GM11168 (cell line): ENCODE results near the gene AGBL1.

Source experiments
- in situ Hi-C: fragments of 300-500 bp; cut with MboI; formaldehyde crosslinking; loops from one replicate; pipeline ENCODE4 v1.12.0; 2022; ENCODE audit warnings: low sequenced_read_pairs; ENCODE audit not compliant: unreplicated experiment

Gene AGBL1

DNA sequence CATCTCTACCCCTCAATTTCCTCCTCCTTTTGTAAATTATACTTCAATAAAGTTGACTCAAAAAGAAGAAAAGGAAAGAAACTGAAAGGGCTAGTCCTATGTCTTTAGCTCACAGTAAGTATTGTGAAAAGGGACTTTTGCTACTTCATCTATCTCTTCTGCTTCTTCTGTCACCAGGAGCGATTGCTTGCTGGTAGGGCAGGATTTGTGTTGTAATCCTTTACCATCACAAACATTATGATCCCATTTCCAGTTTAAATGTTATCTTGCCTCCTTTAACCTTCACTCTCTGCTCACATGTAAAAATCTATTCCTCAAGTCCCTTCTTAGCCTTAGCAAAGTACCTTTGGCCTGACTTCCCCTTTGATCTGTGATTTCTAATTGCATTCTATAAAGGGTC lies 537.1 kb downstream of the AGBL1 start:
- in situ Hi-C loops = no loop called here

GRCh38 chr15:86620157-86620556 lies 540.5 kb downstream of the AGBL1 start:
- in situ Hi-C loops = no loop called here

- in situ Hi-C loops = no loop called here
Measured at GRCh38 chr15:86620641-86621349, 541.1 kb downstream of the AGBL1 start.

DNA sequence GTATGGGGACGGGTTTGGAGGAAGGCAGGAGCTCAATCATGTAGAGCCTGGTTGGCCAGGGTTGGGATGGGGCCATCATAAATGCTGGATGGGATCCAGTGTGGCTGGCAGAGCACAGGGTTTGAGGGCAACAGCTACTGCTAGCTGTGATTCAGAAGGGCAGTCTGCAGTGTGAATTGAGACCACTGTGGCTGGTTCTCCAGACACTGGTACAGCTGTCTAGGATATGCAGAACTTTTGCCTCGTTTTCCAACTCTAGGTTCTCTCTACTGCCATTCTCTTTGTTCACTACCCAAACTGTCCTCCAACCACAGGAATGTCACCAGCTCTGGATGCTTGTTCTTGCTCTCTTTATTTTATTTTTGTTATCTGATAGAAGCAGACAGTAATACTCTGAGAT lies 543.6 kb downstream of the AGBL1 start:
- in situ Hi-C loops = no loop called here

DNA sequence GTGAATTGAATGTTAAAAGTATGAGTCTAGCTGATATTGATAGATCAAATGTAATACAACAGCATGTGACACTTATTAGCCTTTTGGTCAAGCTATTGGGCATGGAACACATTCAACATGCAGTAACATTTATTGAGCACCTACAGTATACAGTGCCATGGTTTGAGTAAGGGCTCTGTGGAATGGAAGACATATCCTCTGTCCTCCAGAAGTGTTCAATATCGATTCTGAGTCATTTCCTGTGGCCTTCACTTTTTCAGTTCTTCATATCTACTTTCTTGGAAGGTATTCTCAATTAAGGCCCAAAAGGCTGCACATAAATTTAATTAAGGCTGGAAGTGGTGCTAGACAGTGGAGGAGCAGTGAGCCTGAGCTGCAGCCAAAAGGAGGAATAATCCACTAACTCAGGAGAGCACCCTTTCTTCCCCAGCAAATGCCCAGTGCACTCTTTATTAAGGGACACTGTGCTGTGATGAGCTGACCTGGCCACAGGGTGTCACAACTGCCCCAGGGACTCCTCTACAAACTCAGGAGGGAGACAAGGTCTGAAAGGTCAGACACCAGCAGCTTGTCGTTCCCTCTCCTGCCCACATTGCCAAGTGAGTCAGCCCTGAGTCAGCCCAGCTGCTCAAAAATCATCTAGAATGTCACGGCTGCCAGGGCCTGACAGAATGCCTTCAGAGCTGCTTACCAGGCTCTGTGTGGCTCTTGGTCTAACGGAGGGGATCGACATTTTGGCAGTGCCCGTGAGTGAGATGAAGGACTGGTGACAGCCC lies 544.8 kb downstream of the AGBL1 start:
- in situ Hi-C loops = no loop called here

DNA sequence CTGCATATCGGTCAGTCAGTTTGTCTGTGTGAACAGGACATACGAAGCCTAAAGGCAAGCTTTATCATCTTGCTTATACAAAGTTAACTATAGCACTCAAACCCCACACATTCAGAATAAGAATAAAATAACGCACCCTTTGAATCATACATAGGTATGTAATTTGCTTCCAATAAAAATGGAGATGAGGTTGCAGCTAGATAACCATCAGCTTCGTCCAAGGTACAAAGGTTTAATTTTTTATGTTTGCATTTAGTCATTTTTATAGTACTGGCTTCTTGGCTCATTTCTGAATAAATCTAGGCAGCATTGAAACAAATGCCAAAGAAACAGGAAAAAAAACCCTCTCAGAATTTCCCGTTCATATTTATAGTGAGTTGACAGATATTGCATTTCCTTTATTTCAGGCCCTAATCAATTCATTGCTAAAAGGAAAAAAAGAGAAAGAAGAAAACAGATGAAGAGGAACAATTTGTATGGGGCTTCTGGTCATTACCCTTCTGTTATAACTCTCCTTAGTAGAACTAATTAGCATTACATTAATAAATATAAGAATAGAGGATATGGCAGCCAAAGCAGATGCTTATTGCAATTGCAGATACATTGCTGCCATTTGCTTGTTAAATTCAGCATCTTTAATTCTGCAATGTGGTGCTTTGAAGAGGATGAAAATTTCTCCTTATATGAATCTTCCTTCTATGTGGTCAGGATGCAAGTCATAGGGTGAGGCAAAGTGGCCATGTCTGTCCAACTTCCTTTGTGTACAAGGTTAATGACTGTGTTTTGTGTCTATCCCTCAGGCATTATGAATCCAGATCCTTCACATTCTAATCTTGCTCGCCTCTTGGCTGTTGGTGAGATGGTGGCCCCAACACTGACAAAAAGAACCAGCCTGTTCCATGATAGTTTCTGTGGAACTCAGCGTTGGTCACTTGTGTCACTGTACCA lies 550.0 kb downstream of the AGBL1 start:
- in situ Hi-C loops = no loop called here

DNA sequence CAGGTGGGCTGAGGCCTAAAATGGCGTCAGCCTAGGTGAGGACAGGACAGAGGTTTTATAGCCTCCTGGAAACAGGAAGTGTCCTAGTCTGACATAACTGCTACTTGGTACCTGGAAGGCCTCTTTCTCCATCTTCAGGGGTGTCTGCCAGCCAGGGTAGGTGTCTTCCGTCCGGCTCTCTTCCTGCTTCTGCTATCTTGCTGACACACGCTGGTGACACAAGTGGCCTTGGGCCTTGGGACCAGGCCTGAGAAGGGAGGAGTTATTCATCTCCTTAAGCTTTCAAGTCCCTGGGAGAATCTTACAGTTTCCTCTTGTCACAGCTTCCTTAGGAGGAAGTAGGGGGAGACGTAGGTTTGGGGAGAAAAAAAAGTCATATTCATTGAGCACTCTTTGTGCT lies 551.3 kb downstream of the AGBL1 start:
- in situ Hi-C loops = no loop called here

- in situ Hi-C loops = no loop called here
Measured at GRCh38 chr15:86634146-86634545, 554.5 kb downstream of the AGBL1 start.

DNA sequence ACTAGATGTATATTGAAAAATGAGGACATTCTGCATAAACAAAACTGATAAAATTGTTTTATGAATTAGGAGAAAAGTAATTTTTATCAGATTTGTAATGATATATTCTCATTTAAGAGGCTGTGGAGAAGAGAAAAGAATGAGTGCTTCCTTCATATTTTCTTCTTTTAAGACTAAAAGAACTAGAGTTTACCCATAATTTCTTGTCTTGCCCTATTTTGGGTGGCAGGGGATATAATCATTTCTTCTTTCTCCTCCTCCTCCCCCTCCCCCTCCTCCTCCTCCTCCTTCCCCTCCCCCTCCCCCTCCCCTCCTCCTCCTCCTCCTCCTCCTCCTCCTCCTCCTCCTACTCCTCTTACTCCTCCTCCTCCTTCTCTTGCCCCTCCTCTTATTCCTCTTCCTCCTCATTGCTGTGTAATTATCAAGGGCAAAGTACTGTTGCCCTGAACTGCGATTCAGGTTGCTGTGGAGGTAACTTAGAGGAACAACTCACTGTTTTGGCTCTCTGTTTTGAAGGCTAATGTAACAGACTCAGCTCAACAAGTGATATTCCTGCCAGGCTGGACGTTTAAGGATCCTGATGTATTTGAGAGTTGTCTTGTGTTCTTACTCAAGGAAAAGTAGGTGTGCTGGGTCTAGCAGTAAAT lies 555.4 kb downstream of the AGBL1 start:
- in situ Hi-C loops = no loop called here

DNA sequence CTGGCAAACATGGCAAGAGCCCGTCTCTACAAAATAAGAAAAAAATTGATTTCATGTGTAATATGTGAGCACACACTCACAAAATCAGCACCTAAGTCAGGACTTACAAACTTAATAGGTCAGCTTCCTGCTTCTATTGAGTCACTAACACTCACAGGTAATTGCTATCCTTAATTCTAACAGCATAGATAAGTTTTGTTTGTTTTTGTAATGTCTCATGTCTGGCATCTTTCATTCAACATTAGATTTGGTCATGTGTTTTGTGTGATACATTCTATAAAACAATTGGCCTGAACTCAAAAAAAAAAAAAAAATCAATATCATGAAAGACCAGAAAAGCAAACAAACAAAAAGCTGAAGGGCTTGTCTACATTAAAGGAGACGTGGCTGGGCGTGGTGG lies 564.7 kb downstream of the AGBL1 start:
- in situ Hi-C loops = no loop called here

DNA sequence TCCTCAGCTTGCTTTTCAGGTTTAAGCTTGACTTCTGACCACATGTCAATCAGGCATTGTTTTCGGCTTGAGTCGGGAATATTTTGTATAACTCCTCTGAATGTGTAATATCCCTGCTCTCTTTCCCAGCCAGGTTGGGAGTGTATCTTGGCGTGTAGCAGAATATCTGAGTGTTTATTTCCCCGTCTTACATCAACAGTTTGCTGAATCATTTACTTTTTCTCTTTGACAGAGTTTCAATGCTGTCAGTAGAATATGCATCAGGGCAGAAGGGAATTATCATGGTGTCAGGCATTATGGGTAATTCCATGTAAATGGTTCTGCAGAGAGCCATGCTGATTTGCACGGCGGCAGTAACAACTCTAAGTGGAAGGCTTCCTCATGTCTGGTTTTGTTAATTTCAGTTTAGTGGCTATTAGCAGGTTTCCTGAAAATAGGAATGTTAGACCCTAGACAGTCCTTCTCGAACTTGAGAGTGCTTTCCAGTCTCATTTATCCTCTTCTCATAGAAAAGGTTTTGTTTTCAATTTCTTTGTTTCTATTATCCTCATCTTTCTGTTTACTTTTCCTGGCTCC lies 566.3 kb downstream of the AGBL1 start:
- in situ Hi-C loops = no loop called here

DNA sequence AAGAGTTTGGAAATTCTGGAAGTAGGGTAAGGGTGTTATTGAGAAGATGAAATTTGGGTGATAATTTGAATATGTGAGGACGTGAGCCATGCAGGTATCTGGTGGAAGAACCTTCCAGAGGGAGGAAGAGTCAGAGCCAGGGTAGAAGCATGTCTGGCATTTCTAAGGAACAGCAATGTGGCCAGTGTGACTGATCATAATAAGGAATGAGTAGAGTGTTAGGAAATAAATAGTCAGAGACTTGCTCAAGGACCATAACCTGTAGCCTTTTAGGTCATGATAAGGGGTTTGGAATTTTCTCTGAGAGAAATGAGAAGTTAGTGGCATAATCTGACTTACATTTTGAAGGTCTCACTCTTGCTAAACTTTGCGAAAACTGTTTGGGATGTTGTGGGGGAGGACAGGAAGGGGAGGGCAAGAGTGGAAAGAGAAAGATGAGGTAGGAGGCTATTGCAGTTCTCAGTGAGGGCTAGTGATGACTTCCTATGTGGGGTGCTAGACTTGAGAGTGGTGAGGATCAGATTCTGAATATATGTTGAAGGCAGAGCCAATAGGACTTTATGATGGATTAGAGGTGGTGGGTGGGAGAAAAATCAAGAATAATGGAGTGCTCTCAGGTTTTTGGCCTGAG lies 568.3 kb downstream of the AGBL1 start:
- in situ Hi-C loops = no loop called here

GRCh38 chr15:86649277-86649676 lies 569.6 kb downstream of the AGBL1 start:
- in situ Hi-C loops = no loop called here

- in situ Hi-C loops = no loop called here
Measured at GRCh38 chr15:86650094-86650493, 570.4 kb downstream of the AGBL1 start.

GRCh38 chr15:86653344-86654197 lies 573.9 kb downstream of the AGBL1 start:
- in situ Hi-C loops = no loop called here

GRCh38 chr15:86654501-86654900 lies 574.8 kb downstream of the AGBL1 start:
- in situ Hi-C loops = no loop called here

- in situ Hi-C loops = no loop called here
Measured at GRCh38 chr15:86657305-86657704, 577.6 kb downstream of the AGBL1 start.

DNA sequence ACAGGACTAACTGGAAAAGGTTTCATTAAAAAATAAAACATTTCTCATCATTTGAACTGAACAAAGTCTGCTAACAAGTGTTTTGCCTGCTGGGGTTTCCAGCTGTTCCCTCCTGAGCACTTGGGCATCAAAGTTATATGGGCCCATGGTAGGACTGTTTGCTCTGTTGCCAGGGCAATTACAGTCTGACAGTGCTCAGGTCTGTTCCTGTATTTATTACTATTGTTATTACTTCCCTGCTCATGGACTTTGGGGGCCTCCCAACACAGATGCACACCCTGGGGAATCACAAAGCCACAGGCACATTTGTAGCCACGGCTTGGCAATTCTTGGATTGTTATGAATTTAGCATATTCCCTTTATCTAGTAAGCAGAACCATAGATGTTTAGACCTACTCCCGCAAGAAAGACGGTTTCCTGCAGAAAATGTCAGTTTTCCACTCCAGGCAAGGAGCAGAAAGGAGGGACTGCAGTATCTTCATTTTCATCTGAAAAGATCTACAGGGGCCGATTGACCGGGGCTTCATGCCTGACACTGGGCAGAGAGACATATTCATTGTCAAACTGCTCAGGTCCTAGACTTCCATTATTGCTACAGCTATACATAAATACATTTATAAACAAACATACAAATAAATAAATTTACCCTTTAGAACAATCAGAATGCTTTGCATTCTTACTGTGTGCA lies 580.2 kb downstream of the AGBL1 start:
- in situ Hi-C loops = no loop called here
